Lower lobe of right lung (tissue), 2 donors: ENCODE results near the gene WDR4. TPM values are rescaled to one million over a fixed set of nuclear protein-coding genes. Genes with fewer than 3 reads are reported as not detected.
A peak's percentile ranks its signal among the peaks of the same experiment; 100 is the strongest.

Experiments used
- ATAC-seq, 2 donors: fragments of 200-7000 bp; cut with Tn5 transposase; one replicate each; pipeline ENCODE4 v1.9.1; 2020 to 2022; ENCODE audit warnings: mild to moderate bottlenecking in 2 of 2, moderate library complexity in 2 of 2
- DNase-seq: peaks from one replicate; pipeline ENCODE4 v3.0.0-alpha.2; 2020
- H3K27ac ChIP-seq: fragments of 200-600 bp; one replicate; pipeline ENCODE4 v1.8.0; 2022
- H3K27me3 ChIP-seq: fragments of 200-600 bp; one replicate; pipeline ENCODE4 v1.8.0; 2022; ENCODE audit warnings: low read depth
- H3K36me3 ChIP-seq: fragments of 200-600 bp; one replicate; pipeline ENCODE4 v1.8.0; 2022; ENCODE audit warnings: mild to moderate bottlenecking
- H3K4me1 ChIP-seq: fragments of 200-600 bp; one replicate; pipeline ENCODE4 v1.8.0; 2022
- H3K4me3 ChIP-seq: fragments of 200-600 bp; one replicate; pipeline ENCODE4 v1.8.0; 2022; ENCODE audit warnings: mild to moderate bottlenecking
- H3K9me3 ChIP-seq: fragments of 200-600 bp; one replicate; pipeline ENCODE4 v1.8.0; 2022
- CTCF ChIP-seq: fragments of 200-600 bp; IDR thresholded peaks from one replicate; pipeline ENCODE4 v1.8.0; 2022; ENCODE audit warnings: antibody characterized with exemption, mild to moderate bottlenecking
- intact Hi-C: fragments of 100-400 bp; cut with DNase I; formaldehyde crosslinking; loops from one replicate; pipeline ENCODE4 v1.11.0; 2022
- total RNA-seq: library from RNA; stranded (reverse); fragmentation: NEBNext Ultra II Directional; extraction: Animal tissue kit (Norgen Biotek cat#: 25700); gene quantifications from one replicate; pipeline ENCODE4 v1.2.1, GENCODE V29; 2021
- donor health status: DM: no; HTN: yes; CAD: no; lungs with severe emphysema.

Gene WDR4
- total RNA-seq, 1 donor from 2014 or later: 17.1 TPM

DNA sequence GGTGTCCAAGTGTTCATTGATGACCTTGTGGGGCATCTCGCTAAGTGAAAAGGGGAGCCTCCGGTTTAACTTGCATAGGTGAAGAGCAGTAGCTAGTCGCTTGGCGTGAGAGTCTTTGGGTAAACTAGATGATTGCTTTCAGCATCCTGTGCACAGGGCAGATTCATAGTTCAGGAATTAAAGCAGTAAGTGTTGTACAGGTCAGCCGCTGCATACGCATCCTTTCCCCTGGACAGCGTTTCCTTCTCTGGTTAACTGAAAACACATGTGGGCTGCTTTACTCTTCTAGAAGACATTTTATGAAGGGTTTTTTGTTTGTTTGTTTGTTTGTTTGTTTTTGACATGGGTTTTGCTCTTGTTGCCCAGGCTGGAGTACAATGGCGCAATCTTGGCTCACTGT, 25.9 kb upstream of the WDR4 start:
- Histone ChIP-seq H3K4me1 (no peaks in the 10 kb centered on the region), H3K27ac (no peak overlapping the region), H3K4me3 (no peak overlapping the region), H3K27me3 (no peaks in the 10 kb centered on the region), H3K9me3 (no peaks in the 10 kb centered on the region), H3K36me3 (peaks cover 100% of the 10 kb centered on the region)
- intact Hi-C loops: no loop called here
- ATAC-seq: no peak
- no peak for TF ChIP-seq CTCF
- no peak for DNase-seq

- no peaks in the 10 kb centered on the region for H3K9me3 ChIP-seq
- DNase-seq: no peak
- intact Hi-C loops: no loop called here
- no peak for ATAC-seq
- H3K4me3 ChIP-seq: no peak overlapping the region
- no peaks in the 10 kb centered on the region for H3K4me1 ChIP-seq
- peaks cover 100% of the 10 kb centered on the region for H3K36me3 ChIP-seq
- H3K27me3 ChIP-seq: no peaks in the 10 kb centered on the region
- H3K27ac ChIP-seq: no peak overlapping the region
- no peak for TF ChIP-seq CTCF
Measured at GRCh38 chr21:42903817-42904216, 24.5 kb upstream of the WDR4 start.

DNA sequence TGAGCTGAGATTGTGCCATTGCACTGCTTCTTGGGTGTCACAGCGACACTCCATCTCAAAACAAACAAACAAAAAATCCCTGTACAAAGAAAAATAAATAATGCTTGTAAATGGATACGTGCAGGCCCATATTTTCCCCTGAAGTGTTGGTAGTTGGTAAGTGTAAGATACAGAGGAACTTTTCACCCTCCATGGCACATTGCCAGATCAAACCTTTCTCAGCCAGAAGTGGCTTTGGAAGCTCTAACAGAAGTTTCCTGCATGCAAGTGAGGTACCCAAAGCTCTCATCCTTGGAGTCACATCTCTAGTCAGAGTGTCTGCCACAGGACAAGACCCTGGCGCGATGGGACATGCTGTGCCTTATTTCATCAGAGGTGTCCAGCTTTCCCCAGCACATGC, 21.1 kb upstream of the WDR4 start:
- Histone ChIP-seq H3K4me1 (peaks cover 2% of the 10 kb centered on the region), H3K27ac (no peak overlapping the region), H3K9me3 (no peaks in the 10 kb centered on the region), H3K4me3 (no peak overlapping the region), H3K36me3 (peaks cover 87% of the 10 kb centered on the region), H3K27me3 (no peaks in the 10 kb centered on the region)
- intact Hi-C loops: no loop called here
- no peak for TF ChIP-seq CTCF
- DNase-seq: no peak
- no peak for ATAC-seq

DNA sequence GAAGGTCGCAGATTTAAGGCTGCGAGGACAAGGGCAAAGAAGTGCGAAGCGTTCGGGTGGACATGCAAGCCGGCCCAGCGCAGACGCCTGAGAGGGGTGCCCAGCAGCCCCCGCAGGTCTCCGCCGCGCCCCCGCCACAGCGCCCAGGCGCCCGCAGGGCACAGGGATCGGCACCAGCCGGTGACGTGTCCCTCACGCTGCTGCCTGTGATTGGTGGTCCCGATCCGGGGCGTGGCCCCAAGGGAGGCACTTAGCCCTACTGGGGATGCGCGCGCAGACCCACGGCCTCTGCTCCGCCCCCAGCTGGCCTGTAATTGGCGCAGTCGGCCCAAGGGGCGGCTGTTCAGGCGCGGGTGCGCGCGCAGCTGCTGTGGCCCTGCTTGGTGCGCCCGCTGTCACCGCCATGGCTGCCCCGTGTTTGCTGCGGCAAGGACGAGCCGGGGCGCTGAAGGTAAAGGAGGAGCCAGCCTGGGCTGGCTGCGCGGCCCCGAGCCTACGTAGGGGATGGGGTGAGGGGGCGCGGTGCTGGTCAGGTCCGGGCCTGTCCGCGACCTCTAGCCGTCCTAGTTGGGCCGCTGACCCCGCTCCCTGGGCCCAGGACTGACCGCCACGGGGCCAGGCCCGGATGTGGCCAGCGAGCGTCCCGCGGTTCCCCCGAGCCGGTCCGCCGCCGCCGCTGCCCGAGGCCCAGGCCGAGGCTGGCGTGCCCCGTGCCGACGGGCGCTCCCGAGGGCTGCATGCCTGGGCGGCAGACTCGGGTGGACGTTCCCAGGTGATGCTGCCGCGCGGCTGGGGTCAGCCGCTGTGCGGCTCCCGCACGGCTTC, 13.8 kb upstream of the WDR4 start, which contains the start of gene NDUFV3:
Gene NDUFV3, plus strand, starts transcription at position 379 of the 825 bp plus-strand sequence. Its CDS starts 25 bp downstream, at position 404.
- intact Hi-C loops: no loop called here
- peaks cover 14% of the 10 kb centered on the region for H3K36me3 ChIP-seq
- DNase-seq (peak; percentile 100), ATAC-seq (peak; percentile 99)
- no peaks in the 10 kb centered on the region for H3K27me3 ChIP-seq
- no peaks in the 10 kb centered on the region for H3K9me3 ChIP-seq
- no peak for TF ChIP-seq CTCF
- peak within 1 kb of the TSS; percentile 90 for H3K4me3 ChIP-seq
- H3K27ac ChIP-seq: peak within 1 kb of the TSS; percentile 98
- H3K4me1 ChIP-seq: peaks cover 23% of the 10 kb centered on the region

DNA sequence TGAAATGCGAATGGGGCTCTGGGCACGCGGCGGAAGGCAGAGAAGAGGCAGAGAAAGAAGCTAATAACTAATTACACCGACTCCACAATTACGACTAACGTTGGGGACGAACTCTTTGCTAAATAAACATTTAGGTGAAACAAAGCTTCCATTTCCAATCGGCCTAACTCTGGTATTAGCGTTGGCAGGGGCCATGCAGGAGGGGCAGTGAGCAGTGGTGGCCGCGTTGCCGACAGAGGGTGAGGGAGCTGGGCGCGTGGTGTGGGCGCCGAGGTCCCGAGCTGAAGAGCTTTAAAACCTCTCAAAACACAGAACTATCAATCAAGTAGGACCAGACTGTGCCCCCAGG, 13.2 kb upstream of the WDR4 start:
- intact Hi-C loops: no loop called here
- Histone ChIP-seq H3K27ac (peak overlapping the region; percentile 98), H3K36me3 (peaks cover 8% of the 10 kb centered on the region), H3K4me1 (peaks cover 23% of the 10 kb centered on the region), H3K4me3 (peak overlapping the region; percentile 90), H3K9me3 (no peaks in the 10 kb centered on the region), H3K27me3 (no peaks in the 10 kb centered on the region)
- DNase-seq (no peak), ATAC-seq (peak; percentile 57)
- TF ChIP-seq CTCF: no peak
